ENCODE data around the gene CACNG7.

GRCh38 chr19:53894707-53895106 lies 14.4 kb upstream of the CACNG7 start:
- TF ChIP-seq CTCF (IDR thresholded peaks at IDR 0.05) (no peak), POLR2A (IDR thresholded peaks at IDR 0.05) (no peak)

Data from lower leg skin (tissue), 3 donors.